Glutamatergic neuron (in vitro differentiated cells): ENCODE results near the gene SH3BP5L. TPM values are rescaled to one million over a fixed set of nuclear protein-coding genes. Genes with fewer than 3 reads are reported as not detected.

Source experiments
- DNase-seq: peaks from one replicate; pipeline ENCODE4 v3.0.0; 2022
- H3K27ac Mint-ChIP-seq: one replicate; pipeline ENCODE4 v1.8.0; 2020; ENCODE audit warnings: mild to moderate bottlenecking, mixed read lengths, inconsistent platforms; ENCODE audit not compliant: unreplicated experiment
- H3K27me3 Mint-ChIP-seq: one replicate; pipeline ENCODE4 v1.8.0; 2020; ENCODE audit warnings: mild to moderate bottlenecking, moderate library complexity, mixed read lengths, inconsistent platforms; ENCODE audit not compliant: unreplicated experiment
- H3K36me3 Mint-ChIP-seq: one replicate; pipeline ENCODE4 v1.8.0; 2020; ENCODE audit warnings: mild to moderate bottlenecking, mixed read lengths, inconsistent platforms; ENCODE audit not compliant: unreplicated experiment
- H3K4me1 Mint-ChIP-seq: one replicate; pipeline ENCODE4 v1.8.0; 2020; ENCODE audit warnings: mild to moderate bottlenecking, low read depth, mixed read lengths, inconsistent platforms; ENCODE audit not compliant: unreplicated experiment
- H3K4me3 Mint-ChIP-seq: one replicate; pipeline ENCODE4 v1.8.0; 2020; ENCODE audit warnings: mild to moderate bottlenecking, mixed read lengths, inconsistent platforms; ENCODE audit not compliant: unreplicated experiment
- H3K9me3 Mint-ChIP-seq: one replicate; pipeline ENCODE4 v1.8.0; 2020; ENCODE audit warnings: mild to moderate bottlenecking, moderate library complexity, mixed read lengths, inconsistent platforms; ENCODE audit not compliant: unreplicated experiment
- total RNA-seq: library from RNA; stranded (reverse); fragmentation: NEBNext Ultra II Directional; extraction: Animal tissue kit (Norgen Biotek cat#: 25700); gene quantifications from one replicate; pipeline ENCODE4 v1.2.1, GENCODE V29; 2021; ENCODE audit not compliant: unreplicated experiment
- TF ChIP-seq, protein P1 (sequence below): fragments of 200-600 bp; sonication (generic); IDR thresholded peaks from one replicate; pipeline ENCODE4 v1.5.0; 2021; ENCODE audit not compliant: partially characterized antibody, unreplicated experiment

The SH3BP5L gene
- total RNA-seq, 1 donor from 2014 or later, result 74.0 TPM

GRCh38 chr1:248850536-248851251 is 25.0 kb upstream of the SH3BP5L start:
- Mint-ChIP-seq H3K4me1 (no peaks in the 10 kb centered on the region), H3K36me3 (peaks cover 13% of the 10 kb centered on the region), H3K4me3 (no peak overlapping the region), H3K27me3 (peaks cover 10% of the 10 kb centered on the region), H3K27ac (no peak overlapping the region), H3K9me3 (peaks cover 2% of the 10 kb centered on the region)
- TF ChIP-seq, protein P1, sequence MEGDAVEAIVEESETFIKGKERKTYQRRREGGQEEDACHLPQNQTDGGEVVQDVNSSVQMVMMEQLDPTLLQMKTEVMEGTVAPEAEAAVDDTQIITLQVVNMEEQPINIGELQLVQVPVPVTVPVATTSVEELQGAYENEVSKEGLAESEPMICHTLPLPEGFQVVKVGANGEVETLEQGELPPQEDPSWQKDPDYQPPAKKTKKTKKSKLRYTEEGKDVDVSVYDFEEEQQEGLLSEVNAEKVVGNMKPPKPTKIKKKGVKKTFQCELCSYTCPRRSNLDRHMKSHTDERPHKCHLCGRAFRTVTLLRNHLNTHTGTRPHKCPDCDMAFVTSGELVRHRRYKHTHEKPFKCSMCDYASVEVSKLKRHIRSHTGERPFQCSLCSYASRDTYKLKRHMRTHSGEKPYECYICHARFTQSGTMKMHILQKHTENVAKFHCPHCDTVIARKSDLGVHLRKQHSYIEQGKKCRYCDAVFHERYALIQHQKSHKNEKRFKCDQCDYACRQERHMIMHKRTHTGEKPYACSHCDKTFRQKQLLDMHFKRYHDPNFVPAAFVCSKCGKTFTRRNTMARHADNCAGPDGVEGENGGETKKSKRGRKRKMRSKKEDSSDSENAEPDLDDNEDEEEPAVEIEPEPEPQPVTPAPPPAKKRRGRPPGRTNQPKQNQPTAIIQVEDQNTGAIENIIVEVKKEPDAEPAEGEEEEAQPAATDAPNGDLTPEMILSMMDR, result no peak
- no peak for DNase-seq

GRCh38 chr1:248850124-248850523 is 24.4 kb upstream of the SH3BP5L start:
- Mint-ChIP-seq H3K4me3 (no peak overlapping the region), H3K36me3 (peaks cover 13% of the 10 kb centered on the region), H3K4me1 (no peaks in the 10 kb centered on the region), H3K27me3 (peaks cover 10% of the 10 kb centered on the region), H3K27ac (no peak overlapping the region), H3K9me3 (peaks cover 2% of the 10 kb centered on the region)
- DNase-seq, result no peak
- TF ChIP-seq, protein P1, result no peak

DNA sequence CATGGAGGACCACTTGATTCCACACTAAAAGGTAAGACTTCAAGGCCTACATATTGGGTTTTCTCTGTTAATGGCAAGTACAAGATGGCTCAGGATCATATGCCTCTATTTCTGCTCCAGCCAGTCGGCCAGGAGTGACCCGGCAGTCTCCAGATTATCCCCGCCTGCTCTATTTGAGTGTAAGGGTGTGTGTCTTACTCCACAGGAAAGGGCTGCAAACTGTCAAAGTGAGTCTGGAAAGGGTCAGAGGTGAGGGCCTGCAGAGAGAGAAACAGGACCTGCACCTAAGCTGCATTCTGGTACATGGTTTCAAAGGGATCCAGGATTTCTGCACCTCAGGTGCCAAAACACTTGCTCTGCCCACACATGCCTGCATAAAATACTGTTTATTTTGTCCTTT is 23.9 kb upstream of the SH3BP5L start:
- H3K9me3 Mint-ChIP-seq, result peaks cover 2% of the 10 kb centered on the region
- peaks cover 10% of the 10 kb centered on the region for H3K36me3 Mint-ChIP-seq

GRCh38 chr1:248849152-248849551 is 23.4 kb upstream of the SH3BP5L start:
- Mint-ChIP-seq H3K9me3 (peaks cover under 1% of the 10 kb centered on the region), H3K27me3 (peaks cover 10% of the 10 kb centered on the region), H3K4me3 (peak overlapping the region; percentile 37), H3K4me1 (no peaks in the 10 kb centered on the region), H3K36me3 (peaks cover 5% of the 10 kb centered on the region), H3K27ac (no peak overlapping the region)
- TF ChIP-seq, protein P1, result no peak
- DNase-seq, result no peak

More for the DNA sequence above, 23.9 kb upstream of the SH3BP5L start:
- Mint-ChIP-seq H3K4me1 (no peaks in the 10 kb centered on the region), H3K27ac (no peak overlapping the region), H3K27me3 (peaks cover 10% of the 10 kb centered on the region), H3K4me3 (no peak overlapping the region)
- TF ChIP-seq, protein P1, result no peak
- DNase-seq, result no peak

GRCh38 chr1:248848602-248849001 is 22.9 kb upstream of the SH3BP5L start:
- H3K9me3 Mint-ChIP-seq, result no peaks in the 10 kb centered on the region
- peaks cover 5% of the 10 kb centered on the region for H3K36me3 Mint-ChIP-seq
- no peak overlapping the region for H3K27ac Mint-ChIP-seq
- no peaks in the 10 kb centered on the region for H3K4me1 Mint-ChIP-seq
- H3K27me3 Mint-ChIP-seq, result peaks cover 10% of the 10 kb centered on the region
- TF ChIP-seq, protein P1, result no peak
- H3K4me3 Mint-ChIP-seq, result peak overlapping the region; percentile 37
- DNase-seq, result no peak
